Measurements from ENCODE around the gene DPH7.
"Not testable (repeated sequence)": the region's sequence is repeated elsewhere in the genome, so short reads cannot be mapped to it uniquely, and the experiment has no call there.

The DPH7 gene

DNA sequence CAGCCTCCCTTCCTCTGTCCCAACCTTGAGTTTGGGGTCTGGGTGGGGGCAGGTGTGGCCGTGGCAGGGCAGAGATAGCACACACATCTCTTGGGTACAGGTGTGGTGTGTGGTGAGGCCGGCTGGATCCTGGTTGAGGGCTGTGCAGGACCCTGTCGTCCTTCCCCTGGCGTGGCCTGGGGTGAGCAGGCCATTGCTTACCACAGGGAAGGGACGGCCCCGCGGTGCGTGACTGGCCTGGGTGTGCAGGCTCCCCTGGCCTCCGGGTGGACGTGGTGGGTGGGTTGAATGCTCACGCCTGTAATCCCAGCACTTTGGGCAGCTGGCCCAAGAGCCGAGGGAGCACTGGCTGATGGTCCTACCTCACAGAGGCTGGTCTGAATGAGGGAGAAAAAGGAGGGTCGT, 28.0 kb upstream of the DPH7 start:
- FAIRE-seq, result no peak
- DNase-seq (ENCODE audit: insufficient read length, low spot score), result no peak

DNA sequence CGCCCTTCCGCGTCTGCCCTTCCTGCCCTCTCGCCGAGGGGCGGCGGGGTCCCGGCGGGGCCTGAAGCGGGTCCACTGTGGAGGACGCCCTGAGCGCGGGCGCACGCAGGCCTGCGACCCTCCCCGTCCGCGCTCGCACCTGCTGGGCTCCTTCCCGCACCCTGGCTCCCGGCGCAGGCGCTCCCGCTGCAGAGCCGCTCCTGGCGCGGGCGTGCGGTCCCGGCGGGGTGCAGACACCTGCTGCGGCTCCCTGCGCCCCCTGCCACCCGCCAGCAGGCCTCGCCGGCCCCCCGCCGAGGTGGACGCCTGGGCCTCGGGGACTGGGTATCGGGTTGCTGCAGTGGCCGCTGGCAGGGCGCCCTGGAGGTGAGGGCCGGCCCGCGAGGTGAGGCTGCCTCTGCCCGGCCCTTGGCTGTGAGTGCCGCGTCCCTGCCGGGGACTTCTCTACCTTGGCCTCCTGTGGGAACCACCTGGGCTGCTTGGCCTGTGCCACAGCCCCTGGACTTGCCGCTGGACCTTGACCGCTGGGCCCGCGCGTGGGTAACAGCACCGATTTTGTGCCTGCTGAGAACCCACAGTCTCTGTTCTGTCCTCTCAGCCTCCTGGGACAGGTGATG, 27.4 kb upstream of the DPH7 start:
- DNase-seq (ENCODE audit: insufficient read length, low spot score), result no peak
- no peak for FAIRE-seq

DNA sequence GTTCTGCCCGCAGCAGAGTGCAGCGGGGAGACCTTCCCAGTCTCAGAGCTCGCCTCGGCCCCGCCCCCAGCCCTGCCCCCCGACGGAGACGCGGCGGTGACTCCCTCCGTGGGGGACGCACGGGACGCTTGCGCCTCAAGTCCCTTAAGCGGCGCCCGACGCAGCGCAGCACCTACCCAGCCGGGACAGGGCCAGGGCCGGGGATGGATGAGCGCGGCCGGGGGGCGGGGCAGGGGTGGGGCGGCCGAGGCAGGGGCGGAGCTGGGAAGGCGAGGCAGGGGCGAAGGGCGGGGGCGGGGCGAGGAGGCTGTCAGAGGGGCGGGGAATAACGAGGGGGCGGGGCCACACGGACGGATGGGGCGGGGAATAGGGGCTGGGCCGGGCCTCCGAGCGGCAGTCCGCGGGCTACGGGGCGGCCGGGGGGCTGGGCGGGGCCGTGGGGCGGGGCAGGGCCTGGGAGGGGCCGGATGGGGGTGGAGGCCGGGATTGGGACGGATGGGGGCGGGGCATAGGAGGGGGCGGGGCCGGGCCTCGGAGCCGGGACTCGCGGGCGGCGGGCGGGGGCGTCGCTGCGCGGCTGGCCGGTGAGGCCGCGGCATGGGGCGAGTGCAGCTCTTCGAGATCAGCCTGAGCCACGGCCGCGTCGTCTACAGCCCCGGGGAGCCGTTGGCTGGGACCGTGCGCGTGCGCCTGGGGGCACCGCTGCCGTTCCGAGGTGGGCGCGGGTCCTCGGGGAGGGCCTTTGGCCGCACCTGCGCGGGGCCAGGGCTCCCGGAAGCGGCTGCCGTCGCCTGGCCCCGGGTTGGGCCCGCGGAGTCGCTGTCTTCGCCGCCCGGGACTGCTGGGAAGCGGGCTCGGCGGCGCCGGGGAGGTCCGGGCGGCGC, 26.6 kb upstream of the DPH7 start, which contains the start of gene ARRDC1:
ARRDC1 (plus strand) TSS at position 566 of the 884 bp plus-strand sequence; CDS start at position 598, 32 bp downstream.
- DNase-seq (ENCODE audit: insufficient read length, low spot score), result peak; percentile 82
- peak; percentile 52 for FAIRE-seq

DNA sequence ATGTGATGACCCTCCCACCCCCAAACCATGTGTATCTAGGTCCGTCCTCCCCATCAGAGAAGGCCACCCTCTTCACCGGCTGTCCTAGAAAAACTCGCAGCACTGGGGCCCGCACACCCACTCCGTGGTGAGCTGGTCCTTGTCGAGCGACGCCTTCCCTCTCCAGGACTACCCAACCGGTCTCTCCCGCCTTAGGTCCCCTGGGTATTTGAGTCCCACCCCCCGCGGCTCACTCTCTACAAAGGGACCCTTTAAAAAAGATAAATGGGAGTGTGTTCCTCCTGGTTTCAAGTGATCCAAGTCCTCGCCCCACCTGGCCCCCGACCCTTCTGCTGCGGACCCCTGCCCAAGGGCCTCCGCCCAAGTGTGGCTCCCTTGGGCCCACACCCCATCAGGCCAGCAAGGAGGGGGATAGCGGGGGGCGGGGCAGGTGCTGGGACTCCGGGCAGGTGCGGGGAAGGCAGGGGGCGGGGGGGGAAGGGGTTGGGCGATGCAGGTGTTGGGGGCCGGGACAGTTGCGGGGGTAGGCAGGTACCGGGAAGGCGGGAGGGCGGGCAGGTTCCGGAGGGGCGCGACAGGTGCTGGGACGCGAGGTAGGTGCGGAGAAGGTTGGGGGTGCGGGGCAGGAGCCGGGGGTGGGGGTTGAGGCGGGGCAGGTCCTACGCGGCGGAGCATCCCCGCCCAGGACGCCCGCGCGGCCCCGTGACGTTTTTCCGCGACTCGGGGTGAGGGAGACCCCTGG, 25.8 kb upstream of the DPH7 start:
- DNase-seq (ENCODE audit: insufficient read length, low spot score), result no peak
- no peak for FAIRE-seq

DNA sequence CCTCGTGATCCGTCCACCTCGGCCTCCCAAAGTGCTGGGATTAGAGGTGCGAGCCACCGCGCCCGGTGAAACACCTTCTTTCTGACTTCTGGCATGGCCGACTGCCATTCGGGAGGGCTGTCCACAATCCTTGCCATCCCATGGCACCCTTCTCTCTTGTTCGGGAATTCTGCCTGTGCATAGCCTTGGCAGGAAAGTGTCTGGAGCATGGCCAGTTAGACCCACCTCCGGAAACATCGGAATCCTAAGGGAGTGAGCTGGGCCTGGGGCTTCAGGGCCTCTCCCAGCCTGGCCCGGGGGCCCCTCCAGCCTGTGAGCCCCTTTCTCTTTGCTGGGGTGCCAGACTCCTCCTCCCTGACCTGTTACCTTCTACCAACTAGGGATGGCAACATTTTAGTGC, 25.2 kb upstream of the DPH7 start:
- DNase-seq (ENCODE audit: insufficient read length, low spot score), result no peak
- FAIRE-seq, result no peak

DNA sequence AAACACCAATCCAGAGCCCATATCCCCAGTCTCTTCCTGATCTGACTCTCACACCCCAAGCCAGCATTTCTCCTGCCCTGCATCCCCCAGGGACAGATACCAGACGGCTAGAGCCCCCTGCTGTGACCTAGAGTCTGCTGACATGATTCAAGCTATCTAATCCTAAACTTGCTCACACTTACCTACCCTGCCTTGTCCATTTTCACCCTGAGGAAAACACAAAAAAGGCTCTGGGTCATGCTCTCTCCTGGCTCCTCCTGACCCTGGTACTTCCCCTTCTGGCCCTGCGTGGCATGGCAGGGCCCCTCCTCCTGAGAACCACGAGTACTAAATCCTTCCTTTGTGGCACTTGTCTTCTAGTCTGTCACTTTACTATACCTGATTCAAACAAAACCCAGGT, 23.9 kb upstream of the DPH7 start:
- no peak for DNase-seq (ENCODE audit: insufficient read length, low spot score)

DNA sequence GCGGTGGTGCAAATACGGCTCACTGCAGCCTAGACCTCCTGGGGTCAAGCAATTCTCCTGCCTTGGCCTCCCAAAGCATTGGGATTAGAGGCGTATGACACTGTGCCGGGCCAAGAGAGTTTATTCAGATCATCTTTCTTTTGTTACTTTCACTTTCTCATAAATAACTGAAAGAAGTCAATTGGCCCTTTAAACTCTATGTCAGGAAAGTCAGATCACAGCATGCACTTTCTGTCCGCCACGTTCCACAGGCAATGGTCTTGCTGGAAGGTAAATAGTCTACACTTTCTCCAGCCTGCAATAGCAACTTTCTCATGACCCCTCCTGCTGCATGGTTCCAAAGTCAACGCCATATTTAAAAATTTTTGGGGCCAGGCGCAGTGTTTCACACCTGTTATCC, 20.2 kb upstream of the DPH7 start:
- FAIRE-seq (no peak), DNase-seq (ENCODE audit: insufficient read length, low spot score) (no peak)

More for the DNA sequence above, 23.9 kb upstream of the DPH7 start:
- no peak for FAIRE-seq

DNA sequence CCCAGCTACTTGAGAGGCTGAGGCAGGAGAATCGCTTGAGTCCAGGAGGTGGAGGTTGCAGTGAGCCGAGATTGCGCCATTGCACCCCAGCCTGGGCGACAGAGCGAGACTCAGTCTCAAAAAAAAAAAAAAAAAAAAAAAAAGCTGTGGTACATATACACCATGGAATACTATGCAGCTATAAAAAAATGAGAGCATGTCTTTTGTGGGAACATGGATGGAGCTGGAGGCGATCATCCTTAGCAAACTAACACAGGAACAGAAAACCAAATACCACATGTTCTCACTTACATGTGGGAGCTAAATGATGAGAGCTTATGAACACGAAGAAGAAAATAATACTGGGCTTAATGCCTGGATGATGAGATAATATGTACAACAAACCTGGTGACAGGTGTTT, 17.9 kb upstream of the DPH7 start:
- not testable (repeated sequence) for DNase-seq (ENCODE audit: insufficient read length, low spot score); FAIRE-seq

DNA sequence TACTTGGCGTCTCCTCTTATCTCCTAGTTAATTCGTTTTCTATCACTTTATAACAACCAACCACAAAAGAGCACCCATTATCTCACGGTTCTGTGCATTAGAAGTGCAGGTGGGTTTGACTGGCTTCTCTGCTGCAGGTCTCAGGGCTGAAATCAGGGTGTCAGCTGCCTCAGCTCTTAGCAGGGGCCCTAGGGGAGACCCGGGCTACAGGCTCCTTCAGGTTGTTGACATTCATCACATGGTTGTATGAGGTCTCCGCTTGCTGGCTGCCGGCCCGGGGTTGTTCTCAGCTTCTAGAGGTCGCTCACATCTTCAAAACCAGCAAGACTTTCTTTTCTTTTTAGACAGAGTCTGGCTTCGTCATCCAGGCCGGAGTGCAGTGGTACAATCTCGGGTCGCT, 14.5 kb upstream of the DPH7 start:
- DNase-seq (ENCODE audit: insufficient read length, low spot score) (no peak), FAIRE-seq (no peak)

DNA sequence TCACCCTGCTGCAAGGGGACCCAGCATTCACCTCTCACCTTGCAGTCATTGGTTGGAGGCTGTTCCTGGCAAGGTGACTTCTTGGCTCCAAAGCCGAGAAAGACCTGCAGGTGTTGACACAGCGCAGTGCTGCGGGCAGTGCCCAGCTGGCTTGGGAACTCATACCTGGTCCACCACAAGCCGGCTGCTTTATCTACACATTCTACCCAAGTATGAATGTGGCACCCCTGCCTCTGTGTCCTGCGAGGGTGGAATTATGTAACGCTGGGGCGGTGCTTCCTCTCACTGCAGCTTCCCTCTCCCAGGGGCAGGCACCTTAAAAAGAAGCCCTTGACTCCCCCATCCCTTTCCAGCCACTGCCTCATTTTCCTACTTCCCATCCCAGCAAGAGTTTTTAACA, 14.0 kb upstream of the DPH7 start:
- DNase-seq (ENCODE audit: insufficient read length, low spot score), result no peak
- no peak for FAIRE-seq

DNA sequence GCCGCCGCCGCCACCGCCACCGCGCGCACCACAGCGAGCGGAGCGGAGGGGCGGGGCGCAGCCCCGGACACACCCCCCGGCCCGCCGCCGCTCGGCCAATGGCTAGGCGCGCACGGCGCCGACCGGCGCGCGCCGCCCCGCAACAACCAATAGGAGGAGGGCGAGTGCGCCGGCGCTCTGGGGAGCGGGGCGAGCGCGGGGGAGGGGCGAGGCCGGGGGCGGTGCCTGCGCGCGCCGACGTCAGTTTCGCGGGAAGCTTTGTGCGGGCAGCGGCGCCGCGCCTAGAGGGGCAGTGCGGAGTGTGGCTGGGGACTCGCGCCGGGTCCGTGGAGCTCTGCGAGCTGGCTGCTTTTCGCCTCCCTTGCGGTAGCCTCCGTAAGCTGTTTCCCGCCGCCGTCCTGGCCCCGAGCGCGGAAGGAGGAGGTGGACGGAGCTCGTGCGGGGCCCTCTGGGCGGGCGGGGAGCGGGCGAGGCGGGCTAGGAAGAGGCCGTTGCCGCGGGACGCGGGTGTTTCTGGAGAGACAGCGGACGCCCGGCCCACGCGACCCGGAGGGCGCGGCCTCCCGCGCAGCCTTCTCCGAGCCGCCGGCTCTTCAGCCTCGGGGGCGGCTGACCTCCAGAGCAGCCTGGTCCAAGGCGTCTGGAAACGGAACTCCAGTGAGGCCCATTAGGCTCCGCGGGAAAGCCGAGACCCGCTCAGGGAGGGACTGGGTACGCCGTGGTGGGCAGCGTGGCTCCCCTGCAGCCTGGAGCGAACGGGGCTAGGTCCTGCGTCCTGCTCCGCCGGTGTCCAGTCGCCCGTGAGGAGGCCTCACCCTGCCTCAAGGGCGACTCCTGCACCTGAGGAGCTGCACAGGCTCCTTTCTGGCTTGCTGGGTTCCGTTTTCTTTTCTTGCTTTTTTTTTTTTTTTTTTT, 12.0 kb upstream of the DPH7 start, which contains the start of gene ZMYND19:
ZMYND19 (minus strand) TSS at position 44 of the 915 bp plus-strand sequence. CDS start 249 bp downstream, outside the sequence.
- DNase-seq (ENCODE audit: insufficient read length, low spot score) (peak; percentile 94), FAIRE-seq (peak; percentile 96)

DNA sequence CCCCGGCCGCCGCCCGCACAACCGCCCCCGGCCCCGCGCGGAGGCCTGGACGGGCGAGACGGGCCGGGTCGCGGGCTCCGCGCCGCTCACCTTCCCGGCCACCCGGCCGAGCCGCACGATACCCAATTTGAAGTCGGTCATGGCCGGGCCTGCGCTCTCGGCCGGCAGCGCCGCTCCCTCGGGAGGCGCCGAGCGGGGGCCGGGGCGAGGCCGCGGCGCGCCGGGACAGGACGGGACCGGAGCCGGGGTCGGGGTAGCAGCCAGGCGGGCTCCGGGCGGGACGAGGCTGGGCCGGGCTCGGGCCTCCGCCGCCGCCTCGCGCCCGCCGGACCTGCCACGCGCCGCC, 11.4 kb upstream of the DPH7 start:
- FAIRE-seq (no peak), DNase-seq (ENCODE audit: insufficient read length, low spot score) (no peak)

DNA sequence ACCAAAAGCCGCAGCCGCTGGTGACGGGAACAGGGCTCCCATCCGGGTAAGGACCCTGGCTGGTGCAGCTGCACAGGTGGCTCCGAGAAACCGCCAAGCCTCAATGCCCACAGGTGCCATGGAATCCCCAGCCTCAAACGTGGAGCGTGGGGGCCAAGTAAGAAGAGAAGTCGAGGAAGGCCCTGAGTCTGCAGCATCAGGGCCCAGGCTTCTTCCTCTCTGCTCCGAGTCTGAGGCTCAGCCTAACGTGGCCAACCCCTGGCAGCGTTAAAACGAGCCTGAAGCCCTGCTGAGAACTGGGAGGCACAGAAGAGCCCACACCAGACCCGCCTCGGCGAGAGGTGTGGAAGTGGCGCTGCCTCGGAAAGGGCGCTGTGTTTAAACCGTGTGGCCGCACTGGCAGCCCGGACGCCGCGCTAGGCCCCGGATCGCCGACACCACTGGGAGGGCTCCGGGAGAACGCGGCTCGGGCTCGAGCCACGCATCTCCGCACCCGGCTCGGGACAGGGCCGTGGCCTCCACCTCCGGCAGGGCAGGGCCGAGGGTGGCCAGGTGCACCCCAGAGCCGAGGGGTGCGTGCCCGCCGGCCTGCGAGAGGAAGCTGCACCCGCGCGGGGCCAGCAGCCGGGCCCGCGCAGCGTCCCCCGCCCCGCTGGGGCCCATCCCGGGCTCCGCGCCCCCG, 10.9 kb upstream of the DPH7 start:
- no peak for FAIRE-seq
- DNase-seq (ENCODE audit: insufficient read length, low spot score), result no peak

DNA sequence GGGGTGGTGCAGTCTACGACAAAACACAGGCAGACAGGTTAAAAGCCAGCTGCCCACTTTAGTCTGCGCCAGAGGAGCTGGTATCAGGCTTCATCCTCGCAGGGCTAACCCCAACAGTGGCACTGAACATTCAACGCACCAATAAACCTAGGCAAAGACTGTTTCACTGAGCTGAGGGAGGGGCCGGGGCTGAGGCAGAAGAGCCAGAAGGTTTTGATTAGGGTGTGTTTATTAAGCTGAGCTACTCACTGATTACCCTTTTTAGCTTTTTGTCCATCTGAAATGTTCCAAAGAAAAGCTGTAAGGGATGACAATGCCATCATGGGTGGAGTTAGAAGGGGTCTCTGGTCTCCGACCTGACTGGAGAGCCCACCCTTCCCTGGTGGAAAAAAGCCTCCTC, 10.2 kb upstream of the DPH7 start:
- no peak for FAIRE-seq
- DNase-seq (ENCODE audit: insufficient read length, low spot score), result no peak

DNA sequence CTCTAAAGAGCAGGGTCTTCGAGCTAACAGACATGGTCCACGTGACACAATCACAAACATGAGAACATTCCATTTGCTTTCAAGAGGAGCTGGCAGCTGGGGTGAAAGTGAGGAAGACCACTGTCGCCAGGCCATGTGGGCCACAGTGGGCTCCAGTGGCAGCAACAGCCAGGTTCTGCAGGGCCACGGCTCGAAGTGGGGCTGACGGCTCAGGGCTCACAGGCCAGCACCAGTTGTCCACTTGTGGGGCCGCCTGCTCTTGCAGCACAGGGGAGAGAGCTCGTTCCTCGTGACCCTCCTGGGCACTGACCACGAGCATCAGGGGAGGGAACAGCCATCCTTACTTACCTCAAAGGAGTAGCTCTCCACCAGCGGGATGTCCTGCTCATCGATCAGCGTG, 9.6 kb upstream of the DPH7 start:
- no peak for FAIRE-seq
- DNase-seq (ENCODE audit: insufficient read length, low spot score), result no peak

DNA sequence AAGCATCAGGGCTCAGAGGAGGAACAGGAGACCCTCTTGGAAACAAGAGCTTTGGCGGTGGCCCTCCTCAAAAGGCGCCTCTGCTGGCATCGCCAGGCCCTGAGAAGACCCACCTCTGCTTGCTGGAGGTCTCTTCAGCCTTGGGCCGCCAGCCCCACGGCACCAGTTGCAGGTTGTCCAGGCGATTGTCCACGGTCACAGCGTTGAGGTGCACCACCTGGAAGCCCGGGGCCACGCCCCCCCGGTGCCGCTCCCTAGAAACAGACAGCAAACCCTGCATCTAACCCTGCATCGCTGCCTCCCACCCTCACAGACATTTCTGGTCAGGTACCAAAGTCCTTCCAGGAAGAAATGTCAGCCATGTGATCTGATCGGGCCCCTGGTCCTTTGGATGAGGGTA, 8.1 kb upstream of the DPH7 start:
- no peak for DNase-seq (ENCODE audit: insufficient read length, low spot score)
- no peak for FAIRE-seq

DNA sequence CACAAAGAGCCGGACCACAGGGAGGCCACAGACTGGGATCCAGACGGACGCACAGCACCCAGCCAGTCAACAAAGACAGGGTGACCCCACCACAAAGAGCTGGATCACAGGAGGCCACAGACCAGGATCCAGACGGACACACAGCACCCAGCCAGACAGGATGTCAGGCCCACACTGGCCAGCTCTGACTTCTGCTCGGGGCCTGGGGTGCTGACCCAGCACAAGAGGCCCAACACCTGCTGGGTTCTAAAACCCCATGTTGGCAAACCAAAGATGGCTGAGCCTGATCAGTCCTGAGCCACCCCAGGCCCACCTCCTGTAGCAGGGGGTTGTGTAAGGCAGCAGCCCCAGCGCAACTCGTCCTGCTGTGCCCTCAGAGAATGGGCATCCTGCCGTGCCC, 5.2 kb upstream of the DPH7 start:
- DNase-seq (ENCODE audit: insufficient read length, low spot score) (no peak), FAIRE-seq (no peak)

DNA sequence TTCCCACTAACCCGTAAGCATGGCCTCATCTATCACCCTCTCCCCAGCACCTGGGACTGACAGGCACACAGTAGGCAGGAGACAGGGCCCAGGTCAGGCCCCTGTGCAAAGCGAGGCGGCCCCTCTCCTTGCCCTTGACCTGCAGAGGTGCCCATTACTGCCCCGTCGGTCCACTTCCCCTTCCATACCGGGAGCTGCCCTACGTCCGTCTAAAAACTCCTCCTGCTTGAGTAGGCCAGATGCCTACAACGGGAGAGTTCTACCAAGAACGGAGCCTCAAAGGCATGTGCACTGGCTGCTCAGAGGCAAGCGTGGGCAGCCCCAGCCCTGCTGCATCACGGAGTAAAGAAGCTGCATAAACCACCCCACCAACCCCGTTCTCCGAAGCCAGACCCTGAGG, 4.6 kb upstream of the DPH7 start:
- DNase-seq (ENCODE audit: insufficient read length, low spot score) (no peak), FAIRE-seq (no peak)

DNA sequence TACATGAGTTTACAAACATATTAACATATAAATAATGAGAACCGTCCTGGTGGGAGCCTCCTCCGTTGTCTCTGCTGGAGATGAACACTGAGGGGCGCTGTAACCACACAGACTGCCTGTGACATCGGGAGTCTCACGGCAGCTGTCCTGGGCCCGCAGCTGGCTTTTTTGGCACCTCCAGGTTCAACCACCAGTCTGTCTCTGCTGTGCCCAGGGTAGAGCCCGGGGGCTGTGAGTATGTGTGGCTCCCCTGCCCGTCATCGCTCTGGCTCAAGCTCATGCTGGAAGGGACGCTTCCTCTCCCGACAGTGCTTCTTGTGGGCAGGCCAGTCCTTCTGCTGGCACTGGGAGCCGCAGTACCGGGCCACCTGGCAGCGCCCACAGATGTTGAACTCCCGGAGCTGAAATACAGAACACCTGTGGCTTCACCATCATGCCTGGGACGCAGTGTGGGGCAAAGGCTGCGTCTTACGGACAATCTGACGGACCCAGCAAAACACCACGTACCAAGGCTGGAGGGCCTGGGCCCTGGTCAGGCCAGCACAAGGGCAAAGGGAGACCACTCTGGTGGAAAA, 3.6 kb upstream of the DPH7 start:
- no peak for DNase-seq (ENCODE audit: insufficient read length, low spot score)
- FAIRE-seq, result no peak
